ENCODE results near the gene TSKU. TPM values are rescaled to one million over a fixed set of nuclear protein-coding genes. Genes with fewer than 3 reads are reported as not detected.

TSKU gene
- total RNA-seq, 1 donor from 2014 or later, result 84.0 TPM

DNA sequence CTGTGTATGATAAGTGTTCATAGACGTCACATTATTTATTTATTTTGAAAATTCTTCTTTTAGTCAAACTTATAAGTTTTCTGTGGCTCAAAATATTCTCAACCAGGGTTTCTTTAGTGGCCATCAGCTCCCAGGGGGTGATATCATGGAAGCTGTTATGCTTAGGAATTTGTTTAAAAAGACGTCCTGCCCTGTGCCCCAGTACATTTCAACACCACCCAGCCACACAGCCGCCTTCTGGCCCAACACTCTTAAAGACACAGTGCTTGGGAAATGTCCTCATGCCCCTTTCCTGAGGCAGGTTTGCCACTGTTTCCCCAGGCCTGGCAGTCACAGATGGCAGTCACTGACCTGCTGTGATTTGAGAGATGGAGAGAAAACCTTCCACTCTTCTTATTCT, 19.9 kb downstream of the TSKU start:
- no peak overlapping the region for H3K27ac Mint-ChIP-seq (ENCODE audit: unreplicated experiment)
- peaks cover 9% of the 10 kb centered on the region for H3K36me3 Mint-ChIP-seq (ENCODE audit: unreplicated experiment)
- TF ChIP-seq, protein P1, sequence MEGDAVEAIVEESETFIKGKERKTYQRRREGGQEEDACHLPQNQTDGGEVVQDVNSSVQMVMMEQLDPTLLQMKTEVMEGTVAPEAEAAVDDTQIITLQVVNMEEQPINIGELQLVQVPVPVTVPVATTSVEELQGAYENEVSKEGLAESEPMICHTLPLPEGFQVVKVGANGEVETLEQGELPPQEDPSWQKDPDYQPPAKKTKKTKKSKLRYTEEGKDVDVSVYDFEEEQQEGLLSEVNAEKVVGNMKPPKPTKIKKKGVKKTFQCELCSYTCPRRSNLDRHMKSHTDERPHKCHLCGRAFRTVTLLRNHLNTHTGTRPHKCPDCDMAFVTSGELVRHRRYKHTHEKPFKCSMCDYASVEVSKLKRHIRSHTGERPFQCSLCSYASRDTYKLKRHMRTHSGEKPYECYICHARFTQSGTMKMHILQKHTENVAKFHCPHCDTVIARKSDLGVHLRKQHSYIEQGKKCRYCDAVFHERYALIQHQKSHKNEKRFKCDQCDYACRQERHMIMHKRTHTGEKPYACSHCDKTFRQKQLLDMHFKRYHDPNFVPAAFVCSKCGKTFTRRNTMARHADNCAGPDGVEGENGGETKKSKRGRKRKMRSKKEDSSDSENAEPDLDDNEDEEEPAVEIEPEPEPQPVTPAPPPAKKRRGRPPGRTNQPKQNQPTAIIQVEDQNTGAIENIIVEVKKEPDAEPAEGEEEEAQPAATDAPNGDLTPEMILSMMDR (IDR thresholded peaks at IDR 0.05), result no peak
- H3K4me1 Mint-ChIP-seq (ENCODE audit: unreplicated experiment), result peaks cover 82% of the 10 kb centered on the region
- H3K27me3 Mint-ChIP-seq (ENCODE audit: unreplicated experiment), result no peaks in the 10 kb centered on the region
- no peak overlapping the region for H3K4me3 Mint-ChIP-seq (ENCODE audit: unreplicated experiment)
- H3K9me3 Mint-ChIP-seq (ENCODE audit: unreplicated experiment), result no peaks in the 10 kb centered on the region
- peak; percentile 44 for DNase-seq (ENCODE audit: extremely low spot score, unreplicated experiment)

DNA sequence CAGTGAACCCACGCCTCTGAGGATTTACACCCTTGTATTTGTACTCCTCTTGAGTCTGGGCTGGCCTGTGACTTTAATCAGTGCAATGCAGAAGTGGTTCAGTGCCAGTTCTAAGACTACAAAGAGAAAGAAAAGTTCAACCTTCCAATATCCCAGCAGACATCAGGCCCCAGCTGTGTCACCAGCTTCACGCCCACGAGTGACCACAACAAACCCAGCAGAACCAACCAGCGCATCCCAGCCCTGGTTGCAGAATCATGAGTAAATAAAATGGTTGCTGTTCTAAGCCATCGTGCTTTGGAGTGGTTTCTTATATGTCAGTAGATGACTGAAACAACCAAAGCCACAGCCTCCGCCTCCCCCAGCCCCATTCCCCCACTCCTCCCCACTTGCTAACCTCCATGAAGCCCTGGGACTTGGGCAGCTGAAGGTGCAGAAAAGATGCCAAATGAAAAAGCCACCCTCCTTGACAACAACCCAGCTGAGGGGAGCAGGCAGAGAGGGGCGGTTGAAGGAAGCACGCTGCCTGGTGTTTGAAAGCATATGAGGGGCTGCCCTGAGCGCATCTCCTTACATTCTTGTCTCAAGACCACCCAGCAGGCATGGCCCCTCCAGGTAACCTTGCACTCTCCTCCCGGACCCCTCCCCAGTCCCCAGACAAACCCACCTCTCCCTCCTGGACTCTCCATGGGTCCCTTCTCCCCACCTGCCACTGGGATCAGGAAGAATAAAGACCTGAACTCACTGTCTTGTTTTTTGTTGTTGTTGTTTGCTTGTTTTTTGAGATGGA, 20.9 kb downstream of the TSKU start:
- TF ChIP-seq, protein P1 (IDR thresholded peaks at IDR 0.05), result no peak
- DNase-seq (ENCODE audit: extremely low spot score, unreplicated experiment), result peak; percentile 67
- Mint-ChIP-seq H3K27ac (ENCODE audit: unreplicated experiment) (no peak overlapping the region), H3K27me3 (ENCODE audit: unreplicated experiment) (no peaks in the 10 kb centered on the region), H3K9me3 (ENCODE audit: unreplicated experiment) (no peaks in the 10 kb centered on the region), H3K36me3 (ENCODE audit: unreplicated experiment) (peaks cover 4% of the 10 kb centered on the region), H3K4me1 (ENCODE audit: unreplicated experiment) (peaks cover 72% of the 10 kb centered on the region), H3K4me3 (ENCODE audit: unreplicated experiment) (no peak overlapping the region)

DNA sequence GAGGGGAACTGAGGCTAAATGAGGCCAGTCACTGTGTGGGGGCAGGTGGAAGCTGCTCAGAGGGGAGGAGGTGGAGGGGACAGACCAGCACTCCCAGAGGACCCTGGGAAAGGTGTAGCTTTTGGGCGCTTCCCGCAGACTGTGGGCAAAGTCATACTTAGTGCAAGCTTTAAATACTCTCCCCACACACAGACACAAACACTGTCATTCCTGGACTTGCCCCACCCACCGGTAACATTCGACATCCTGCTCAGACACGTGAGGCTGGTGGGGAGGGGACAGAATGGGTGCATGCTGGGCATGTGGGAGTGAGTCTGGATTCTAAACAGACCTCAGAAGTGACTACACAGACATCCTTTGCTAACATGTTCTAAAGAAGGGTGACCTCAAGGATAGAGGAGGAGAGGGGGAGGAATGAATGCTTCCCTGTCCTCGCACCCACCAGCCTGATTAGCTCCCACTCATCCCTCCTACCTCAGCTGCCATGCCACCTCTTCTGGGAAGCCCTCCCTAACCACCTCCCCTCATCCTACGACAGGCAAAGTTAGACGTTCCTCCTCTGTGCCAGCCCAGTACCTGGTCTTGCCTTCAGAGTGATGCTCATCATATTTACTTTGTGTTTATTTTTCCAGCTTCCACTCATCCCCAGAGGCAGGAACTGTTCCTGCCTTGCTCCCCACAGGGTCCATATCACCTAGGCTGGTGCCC, 22.2 kb downstream of the TSKU start:
- TF ChIP-seq, protein P1 (IDR thresholded peaks at IDR 0.05), result no peak
- Mint-ChIP-seq H3K27me3 (ENCODE audit: unreplicated experiment) (no peaks in the 10 kb centered on the region), H3K36me3 (ENCODE audit: unreplicated experiment) (no peaks in the 10 kb centered on the region), H3K4me1 (ENCODE audit: unreplicated experiment) (peaks cover 65% of the 10 kb centered on the region), H3K9me3 (ENCODE audit: unreplicated experiment) (no peaks in the 10 kb centered on the region), H3K4me3 (ENCODE audit: unreplicated experiment) (no peak overlapping the region), H3K27ac (ENCODE audit: unreplicated experiment) (no peak overlapping the region)
- peak; percentile 65 for DNase-seq (ENCODE audit: extremely low spot score, unreplicated experiment)

DNA sequence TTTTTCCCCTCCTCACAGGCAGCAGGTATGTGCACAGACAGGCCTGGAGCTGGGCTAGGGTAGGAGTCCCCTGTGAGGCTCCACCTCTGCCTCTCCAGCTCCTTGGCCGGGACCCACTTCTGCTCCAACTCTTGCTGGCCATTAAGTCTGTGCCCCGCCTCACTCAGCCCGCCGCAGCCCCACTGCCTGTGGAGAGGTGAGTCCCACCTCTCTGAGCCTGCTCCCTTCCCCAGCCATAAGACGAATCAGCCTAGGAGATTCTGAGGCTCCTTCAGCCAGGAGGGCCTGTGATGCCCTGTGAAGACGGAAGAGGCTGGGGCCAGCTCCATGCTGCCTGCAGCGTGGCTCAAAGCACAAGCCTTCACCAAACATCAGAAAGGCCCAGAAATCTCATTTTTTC, 23.0 kb downstream of the TSKU start:
- DNase-seq (ENCODE audit: extremely low spot score, unreplicated experiment), result peak; percentile 79
- no peaks in the 10 kb centered on the region for H3K27me3 Mint-ChIP-seq (ENCODE audit: unreplicated experiment)
- H3K9me3 Mint-ChIP-seq (ENCODE audit: unreplicated experiment), result no peaks in the 10 kb centered on the region
- no peak overlapping the region for H3K27ac Mint-ChIP-seq (ENCODE audit: unreplicated experiment)
- TF ChIP-seq, protein P1 (IDR thresholded peaks at IDR 0.05), result no peak
- H3K4me1 Mint-ChIP-seq (ENCODE audit: unreplicated experiment), result peaks cover 59% of the 10 kb centered on the region
- no peak overlapping the region for H3K4me3 Mint-ChIP-seq (ENCODE audit: unreplicated experiment)
- H3K36me3 Mint-ChIP-seq (ENCODE audit: unreplicated experiment), result no peaks in the 10 kb centered on the region

DNA sequence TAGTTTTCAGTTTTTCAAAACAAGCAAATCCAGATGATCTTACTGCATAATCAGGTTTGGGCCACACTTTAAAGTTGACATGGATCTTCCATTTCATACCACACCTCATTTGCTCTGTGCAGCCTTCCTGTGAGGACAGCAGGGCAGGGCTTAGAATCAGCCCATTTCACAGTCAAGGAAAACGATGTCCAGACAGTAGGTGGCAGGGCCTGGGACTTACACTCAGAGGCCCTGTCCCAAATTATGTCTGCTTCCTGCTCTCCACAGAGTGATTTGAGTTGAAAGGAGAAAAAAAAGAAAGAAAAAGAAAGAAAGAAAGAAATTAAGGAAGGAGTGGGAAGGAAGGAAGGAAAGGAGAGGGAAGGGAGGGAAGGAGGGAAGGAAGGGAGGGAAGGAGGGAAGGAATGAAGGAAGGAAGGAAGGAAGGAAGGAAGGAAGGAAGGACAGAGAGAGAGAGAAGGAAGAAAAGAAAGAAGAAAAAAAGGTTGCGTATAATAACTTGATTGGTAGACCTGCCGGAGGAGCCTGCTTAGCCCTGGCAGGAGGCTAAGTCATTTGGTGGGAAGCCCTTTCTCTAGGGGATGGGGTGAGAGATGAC, 23.6 kb downstream of the TSKU start:
- H3K4me1 Mint-ChIP-seq (ENCODE audit: unreplicated experiment), result peaks cover 54% of the 10 kb centered on the region
- DNase-seq (ENCODE audit: extremely low spot score, unreplicated experiment), result peak; percentile 19
- no peaks in the 10 kb centered on the region for H3K36me3 Mint-ChIP-seq (ENCODE audit: unreplicated experiment)
- TF ChIP-seq, protein P1 (IDR thresholded peaks at IDR 0.05), result no peak
- no peak overlapping the region for H3K4me3 Mint-ChIP-seq (ENCODE audit: unreplicated experiment)
- no peaks in the 10 kb centered on the region for H3K9me3 Mint-ChIP-seq (ENCODE audit: unreplicated experiment)
- no peaks in the 10 kb centered on the region for H3K27me3 Mint-ChIP-seq (ENCODE audit: unreplicated experiment)
- peak overlapping the region; percentile 34 for H3K27ac Mint-ChIP-seq (ENCODE audit: unreplicated experiment)

All from osteocyte (in vitro differentiated cells).